Left colon (tissue), 2 donors: ENCODE measurements around the gene GON4L. TPM values are rescaled to one million over a fixed set of nuclear protein-coding genes. Genes with fewer than 3 reads are reported as not detected.
A peak's percentile ranks its signal among the peaks of the same experiment; 100 is the strongest.
"Not testable (repeated sequence)": the region's sequence is repeated elsewhere in the genome, so short reads cannot be mapped to it uniquely, and the experiment has no call there.

Source experiments
- ATAC-seq: fragments of 200-7000 bp; cut with Tn5 transposase; one replicate; pipeline ENCODE4 v1.9.1; 2020; ENCODE audit warnings: mild to moderate bottlenecking, moderate library complexity
- DNase-seq, 2 donors: peaks; one replicate each; pipeline ENCODE4 v3.0.0-alpha.2; 2020
- intact Hi-C, 2 donors: fragments of 100-400 bp; cut with DNase I in 1 of 2; cut with micrococcal nuclease in 1 of 2; formaldehyde crosslinking; loops; one replicate each; pipeline versions ENCODE4 v1.11.2 to v1.14.0; 2022; cut with DNase I, micrococcal nuclease
- long read RNA-seq: library from polyadenylated mRNA; unstranded; transcript quantifications from one replicate; pipeline ENCODE4 v2.0.0, GENCODE V29; 2021
- total RNA-seq, 2 donors: library from RNA; stranded (reverse); fragmentation: NEBNext Ultra II Directional; extraction: Animal tissue kit (Norgen Biotek cat#: 25700); gene quantifications; one replicate each; pipeline ENCODE4 v1.2.1, GENCODE V29; 2021
- donor health status: DM: no; HTN: no; CAD: no.
- donor health status: DM: yes; HTN: yes; CAD: no.

The GON4L gene, protein sequence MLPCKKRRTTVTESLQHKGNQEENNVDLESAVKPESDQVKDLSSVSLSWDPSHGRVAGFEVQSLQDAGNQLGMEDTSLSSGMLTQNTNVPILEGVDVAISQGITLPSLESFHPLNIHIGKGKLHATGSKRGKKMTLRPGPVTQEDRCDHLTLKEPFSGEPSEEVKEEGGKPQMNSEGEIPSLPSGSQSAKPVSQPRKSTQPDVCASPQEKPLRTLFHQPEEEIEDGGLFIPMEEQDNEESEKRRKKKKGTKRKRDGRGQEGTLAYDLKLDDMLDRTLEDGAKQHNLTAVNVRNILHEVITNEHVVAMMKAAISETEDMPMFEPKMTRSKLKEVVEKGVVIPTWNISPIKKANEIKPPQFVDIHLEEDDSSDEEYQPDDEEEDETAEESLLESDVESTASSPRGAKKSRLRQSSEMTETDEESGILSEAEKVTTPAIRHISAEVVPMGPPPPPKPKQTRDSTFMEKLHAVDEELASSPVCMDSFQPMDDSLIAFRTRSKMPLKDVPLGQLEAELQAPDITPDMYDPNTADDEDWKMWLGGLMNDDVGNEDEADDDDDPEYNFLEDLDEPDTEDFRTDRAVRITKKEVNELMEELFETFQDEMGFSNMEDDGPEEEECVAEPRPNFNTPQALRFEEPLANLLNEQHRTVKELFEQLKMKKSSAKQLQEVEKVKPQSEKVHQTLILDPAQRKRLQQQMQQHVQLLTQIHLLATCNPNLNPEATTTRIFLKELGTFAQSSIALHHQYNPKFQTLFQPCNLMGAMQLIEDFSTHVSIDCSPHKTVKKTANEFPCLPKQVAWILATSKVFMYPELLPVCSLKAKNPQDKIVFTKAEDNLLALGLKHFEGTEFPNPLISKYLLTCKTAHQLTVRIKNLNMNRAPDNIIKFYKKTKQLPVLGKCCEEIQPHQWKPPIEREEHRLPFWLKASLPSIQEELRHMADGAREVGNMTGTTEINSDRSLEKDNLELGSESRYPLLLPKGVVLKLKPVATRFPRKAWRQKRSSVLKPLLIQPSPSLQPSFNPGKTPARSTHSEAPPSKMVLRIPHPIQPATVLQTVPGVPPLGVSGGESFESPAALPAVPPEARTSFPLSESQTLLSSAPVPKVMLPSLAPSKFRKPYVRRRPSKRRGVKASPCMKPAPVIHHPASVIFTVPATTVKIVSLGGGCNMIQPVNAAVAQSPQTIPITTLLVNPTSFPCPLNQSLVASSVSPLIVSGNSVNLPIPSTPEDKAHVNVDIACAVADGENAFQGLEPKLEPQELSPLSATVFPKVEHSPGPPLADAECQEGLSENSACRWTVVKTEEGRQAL (N-terminal part only)
- 10 to 100 TPM; 38.2 to 41.2 TPM for total RNA-seq
- long read RNA-seq, partial matches to known transcripts = 11 of 16 reads
- long read RNA-seq, other reads (novel, unspliced or antisense) = 5 of 16 reads

DNA sequence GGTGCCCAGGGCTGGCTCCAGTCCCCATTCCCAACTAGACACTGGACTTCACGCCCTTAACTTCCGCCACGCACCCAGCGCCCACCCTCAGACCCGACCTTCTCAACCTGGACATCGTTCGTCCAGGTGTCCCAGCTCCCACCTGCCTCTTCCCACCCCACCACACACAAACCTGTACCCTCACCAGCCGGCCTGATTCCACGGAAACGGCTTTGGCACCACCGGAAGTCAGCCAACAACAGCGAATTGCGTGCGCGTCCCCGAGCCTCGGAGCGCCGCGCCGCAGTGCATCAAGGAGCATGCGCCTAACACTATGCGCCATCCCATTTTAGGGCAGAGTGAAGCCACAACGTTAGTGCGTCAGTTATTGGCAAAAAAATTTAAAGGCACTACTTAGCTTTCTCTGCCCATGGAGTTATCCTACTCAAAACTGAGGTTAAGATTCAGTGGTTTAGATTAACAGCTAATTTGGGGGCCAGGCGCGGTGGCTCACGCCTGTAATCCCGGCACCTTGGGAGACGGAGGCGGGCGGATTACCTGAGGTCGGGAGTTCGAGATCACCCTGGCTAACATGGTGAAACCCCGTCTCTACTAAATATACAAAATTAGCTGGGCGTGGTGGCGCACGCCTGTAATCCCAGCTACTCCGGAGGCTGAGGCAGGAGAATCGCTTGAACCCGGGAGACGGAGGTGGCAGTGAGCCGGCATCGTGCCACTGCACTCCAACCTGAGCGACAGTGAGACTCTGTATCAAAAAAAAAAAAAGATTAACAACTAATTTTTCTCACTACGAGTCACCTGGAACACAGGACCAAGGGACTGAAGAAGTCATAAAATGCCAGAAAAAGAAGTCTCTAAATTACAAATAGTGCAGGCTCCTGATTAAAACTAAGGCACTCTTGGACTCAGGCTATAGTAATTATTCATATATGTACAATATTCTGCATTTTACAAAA lies at the start of gene GON4L:
Gene GON4L, minus strand, starts transcription at position 240 of the 956 bp plus-strand sequence. CDS start 3,434 bp downstream, outside the sequence.
- peak; percentile 89 for ATAC-seq
- DNase-seq = peak; percentile 90 to 91
- intact Hi-C loops = no loop called here

DNA sequence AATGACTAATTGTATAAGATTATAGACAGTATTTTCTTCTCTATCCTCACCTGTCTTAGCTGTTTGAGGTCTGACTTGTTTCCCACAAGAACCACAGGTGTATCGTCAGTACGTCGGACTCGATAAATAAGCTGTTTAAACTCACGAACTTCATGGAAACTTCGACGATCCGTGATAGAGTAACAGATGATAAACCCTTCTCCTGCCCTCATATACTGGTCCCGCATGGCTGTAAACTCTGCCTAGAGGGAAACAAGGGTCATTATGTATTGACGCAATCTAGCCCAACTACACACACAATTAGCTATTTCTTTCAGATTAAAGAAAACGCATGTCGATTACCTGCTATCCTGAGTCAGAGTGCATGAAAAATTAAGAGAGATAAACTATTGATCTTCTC lies 47.2 kb upstream of the GON4L start:
- intact Hi-C loops = no loop called here
- no peak for ATAC-seq
- DNase-seq = no peak

DNA sequence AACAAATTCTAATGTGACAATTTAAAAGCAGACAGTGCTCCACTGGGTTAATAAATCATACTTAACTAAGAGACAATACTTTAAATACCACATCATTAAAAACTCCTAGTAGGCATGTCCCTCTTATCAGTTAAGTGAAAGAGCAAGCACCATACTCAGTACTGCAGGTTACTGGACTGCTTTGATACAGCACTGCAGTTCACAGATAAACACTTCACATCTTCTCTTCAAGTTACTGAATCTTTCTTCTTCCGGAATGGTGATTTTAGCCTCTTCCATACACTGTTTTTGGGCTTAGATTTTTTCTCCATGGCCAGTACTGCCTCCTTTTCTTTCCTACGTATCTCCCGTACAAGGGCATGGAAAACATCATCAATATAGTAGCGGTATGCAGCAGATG lies 43.1 kb upstream of the GON4L start:
- no peak for ATAC-seq
- intact Hi-C loops = no loop called here

DNA sequence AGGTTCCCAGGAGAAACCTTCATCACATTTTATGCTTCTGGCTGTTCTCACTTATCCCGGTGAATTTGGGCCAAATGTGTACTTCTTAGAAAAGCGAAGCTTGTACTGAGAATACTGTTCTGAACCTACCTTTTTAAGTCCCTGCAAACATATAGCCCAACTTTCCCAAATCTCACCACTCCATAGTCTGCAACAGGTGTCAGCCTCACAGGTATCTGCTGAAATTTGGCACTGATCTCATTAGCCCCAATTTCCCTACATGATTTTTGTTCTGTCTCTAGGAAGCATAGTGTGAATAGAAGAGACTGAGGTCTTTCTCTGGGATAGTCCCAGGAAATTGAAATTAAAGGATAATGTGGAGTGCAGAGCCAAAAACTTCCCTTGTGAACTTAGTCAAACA lies 42.7 kb upstream of the GON4L start:
- DNase-seq (no peak), ATAC-seq (no peak)
- intact Hi-C loops = no loop called here

More for the DNA sequence above, 43.1 kb upstream of the GON4L start:
- DNase-seq = no peak

DNA sequence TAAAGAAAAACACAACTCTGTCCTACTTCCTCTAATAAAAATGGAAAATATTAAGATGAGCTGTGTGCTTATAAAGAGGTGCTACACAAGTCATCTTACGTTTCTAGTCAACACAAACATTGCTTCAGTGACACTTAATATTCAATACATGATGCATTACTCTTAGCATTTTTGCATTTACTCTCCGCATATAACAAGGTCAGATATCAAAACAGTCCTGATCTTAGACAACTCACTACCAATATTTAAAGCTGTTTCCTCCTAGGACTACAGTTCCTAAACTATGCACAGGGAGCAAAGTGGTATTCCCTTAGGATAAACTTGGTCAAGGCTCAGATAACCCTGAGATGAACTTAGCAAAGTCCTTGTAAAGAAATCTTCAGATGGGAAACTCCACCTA lies 41.9 kb upstream of the GON4L start:
- intact Hi-C loops = no loop called here
- no peak for ATAC-seq
- DNase-seq = no peak

DNA sequence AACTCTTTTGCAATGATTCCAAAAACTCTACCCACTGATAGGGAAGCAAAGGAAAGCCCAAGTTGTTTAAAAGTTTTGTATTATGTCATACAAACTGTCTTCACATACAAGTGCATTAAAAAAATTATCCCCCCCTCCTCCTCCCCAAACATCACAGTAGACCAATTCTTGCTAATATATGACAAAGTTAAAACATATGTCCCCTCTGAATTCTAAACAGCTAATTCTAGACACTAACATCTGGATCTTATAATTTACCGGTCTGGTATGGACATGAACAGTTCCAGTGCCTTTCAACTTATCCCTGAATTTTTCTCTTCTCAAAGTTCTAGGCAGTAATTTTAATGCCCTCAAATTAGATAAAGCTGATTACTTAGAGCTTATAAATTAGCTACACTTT lies 40.7 kb upstream of the GON4L start:
- intact Hi-C loops = no loop called here
- no peak for DNase-seq
- no peak for ATAC-seq

DNA sequence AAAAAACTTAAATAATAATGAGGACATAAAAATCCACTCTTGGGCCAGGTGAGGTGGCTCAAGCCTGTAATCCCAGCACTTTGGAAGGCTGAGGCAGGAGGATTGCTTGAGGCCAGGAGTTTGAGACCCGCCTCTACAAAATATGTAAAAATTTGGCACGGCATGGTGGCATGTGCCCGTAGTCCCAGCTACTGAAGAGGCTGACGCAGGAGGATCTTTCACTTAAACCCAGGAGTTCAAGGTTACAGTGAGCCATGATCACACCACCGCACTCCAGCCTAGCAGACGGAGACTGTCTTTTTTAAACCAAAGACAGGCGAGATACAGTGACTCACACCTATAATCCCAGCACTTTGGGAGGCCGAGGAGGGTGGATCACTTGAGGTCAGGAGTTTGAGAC lies 39.5 kb upstream of the GON4L start:
- ATAC-seq, intact Hi-C loops, DNase-seq: not testable (repeated sequence)

DNA sequence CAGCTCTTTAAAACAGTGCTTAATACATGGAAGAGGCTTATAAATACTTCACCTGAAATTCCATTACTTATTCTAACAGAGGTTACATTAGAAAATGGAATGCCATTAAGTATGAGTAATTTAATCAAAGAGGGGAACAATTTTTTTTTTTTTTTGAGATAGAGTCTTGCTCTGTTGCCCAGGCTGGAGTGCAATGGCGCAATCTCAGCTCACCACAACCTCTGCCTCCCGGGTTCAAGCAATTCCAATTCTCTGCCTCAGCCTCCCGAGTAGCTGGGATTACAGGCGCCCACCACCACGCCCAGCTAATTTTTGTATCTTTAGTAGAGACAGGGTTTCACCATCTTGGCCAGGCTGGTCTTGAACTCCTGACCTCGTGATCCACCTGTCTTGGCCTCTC lies 38.6 kb upstream of the GON4L start:
- DNase-seq, ATAC-seq, intact Hi-C loops: not testable (repeated sequence)

DNA sequence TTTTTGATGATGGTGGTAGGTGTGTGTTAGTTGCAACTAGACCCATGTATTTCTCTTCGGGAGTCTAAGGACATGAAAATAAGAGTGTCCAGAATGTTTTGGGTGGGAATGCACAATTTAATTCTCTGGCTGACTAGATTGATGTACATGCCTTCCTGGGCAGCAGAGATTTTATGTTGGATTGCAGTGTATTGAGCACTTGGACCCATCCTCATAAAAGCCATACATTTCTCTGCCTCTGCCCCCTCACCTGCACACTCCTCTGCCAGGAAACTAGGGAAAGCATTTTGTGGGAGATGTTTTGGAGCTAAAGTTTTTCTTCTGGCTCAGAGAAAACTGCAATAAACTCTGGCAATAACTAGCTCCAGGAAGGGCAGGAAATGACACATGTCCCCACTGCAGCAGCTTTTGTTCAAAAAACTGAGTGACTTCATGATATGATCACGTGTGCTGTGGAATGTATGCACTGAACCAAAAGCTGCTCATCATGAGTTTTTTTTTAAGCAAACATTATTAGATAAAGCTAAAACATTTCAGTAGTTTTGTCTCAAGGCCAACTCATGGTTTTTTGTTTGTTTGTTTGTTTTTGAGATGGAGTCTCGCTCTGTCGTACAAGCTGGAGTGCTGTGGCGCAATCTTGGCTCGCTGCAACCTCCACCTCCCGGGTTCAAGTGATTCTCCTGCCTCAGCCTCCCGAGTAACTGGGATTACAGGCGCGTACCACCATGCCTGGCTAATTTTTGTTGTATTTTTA lies 36.6 kb upstream of the GON4L start:
- peak; percentile 64 for ATAC-seq
- DNase-seq = no peak
- intact Hi-C loops = no loop called here

DNA sequence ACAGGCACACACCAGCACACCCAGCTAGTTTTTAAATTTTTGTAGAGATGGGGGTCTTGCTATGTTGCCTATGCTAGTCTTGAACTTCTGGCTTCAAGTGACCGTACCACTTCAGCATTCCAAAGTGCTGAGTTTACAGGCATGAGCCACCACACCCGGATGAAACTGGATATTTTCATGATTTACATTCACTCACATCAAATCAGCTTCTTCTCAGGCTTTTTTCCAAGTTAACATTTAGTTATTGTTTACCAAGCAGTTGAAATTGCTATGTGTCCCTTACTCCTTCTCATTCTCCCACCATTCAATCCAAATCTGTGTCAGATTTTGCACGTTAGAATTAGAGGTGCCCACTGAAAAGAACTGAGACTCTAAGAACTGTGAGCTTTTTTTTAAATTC lies 35.8 kb upstream of the GON4L start:
- peak; percentile 36 for ATAC-seq
- DNase-seq = no peak
- intact Hi-C loops = no loop called here

DNA sequence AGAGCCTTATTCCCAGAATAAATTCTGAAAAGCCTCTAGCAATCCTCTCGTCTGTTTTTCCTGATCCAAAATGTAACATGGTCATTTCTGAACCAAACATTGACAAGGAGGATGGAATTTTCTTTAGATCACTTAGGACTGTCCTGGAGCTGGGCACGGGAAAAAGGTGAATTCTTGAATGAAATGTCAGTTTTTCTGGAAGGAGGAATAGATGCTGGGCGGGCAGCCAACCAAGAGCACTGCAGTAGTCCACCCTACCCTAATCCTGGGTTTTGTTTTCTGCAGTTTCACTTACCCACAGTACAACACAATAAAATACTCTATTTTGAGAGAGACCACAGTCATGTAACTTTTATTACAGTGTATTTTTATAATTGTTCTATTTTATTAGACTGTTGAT lies 33.2 kb upstream of the GON4L start:
- intact Hi-C loops = no loop called here
- no peak for DNase-seq
- ATAC-seq = no peak

DNA sequence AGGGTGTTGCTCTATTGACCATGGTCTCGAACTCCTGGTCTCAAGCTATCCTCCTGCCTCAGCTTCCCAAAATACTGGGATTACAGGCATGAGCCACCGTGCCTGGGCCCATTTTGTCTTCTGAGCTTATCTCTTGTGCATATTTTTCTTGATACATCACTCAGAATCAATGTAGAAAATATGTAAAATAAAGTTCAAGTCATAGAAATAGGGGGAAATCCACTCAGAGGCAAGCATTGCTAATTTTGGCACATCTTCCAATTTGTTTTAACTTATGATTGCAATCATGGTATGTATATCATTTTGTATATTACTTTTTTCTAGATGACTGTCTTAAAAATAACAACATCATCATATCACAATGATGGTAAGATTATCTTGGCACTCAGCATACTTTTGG lies 32.6 kb upstream of the GON4L start:
- DNase-seq (no peak), ATAC-seq (no peak)
- intact Hi-C loops = no loop called here

DNA sequence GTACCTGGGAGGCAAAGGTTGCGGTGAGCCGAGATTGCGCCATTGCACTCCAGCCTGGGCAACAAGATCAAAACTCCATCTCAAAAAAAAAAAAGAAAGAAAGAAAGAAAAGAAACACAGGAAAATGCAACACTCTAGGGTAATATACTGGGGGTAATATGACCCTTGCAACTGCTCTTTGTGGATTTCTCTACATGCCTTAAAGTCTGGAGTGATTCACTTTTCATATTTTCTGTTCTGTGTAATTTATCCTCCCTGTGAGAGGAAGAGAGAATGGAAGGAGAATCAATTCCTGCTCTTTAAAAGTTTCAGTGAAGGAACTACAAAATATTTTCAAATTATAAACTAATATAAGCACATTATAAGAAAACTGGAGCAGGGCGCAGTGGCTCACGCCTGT lies 31.5 kb upstream of the GON4L start:
- ATAC-seq (no peak), DNase-seq (no peak)
- intact Hi-C loops = no loop called here

DNA sequence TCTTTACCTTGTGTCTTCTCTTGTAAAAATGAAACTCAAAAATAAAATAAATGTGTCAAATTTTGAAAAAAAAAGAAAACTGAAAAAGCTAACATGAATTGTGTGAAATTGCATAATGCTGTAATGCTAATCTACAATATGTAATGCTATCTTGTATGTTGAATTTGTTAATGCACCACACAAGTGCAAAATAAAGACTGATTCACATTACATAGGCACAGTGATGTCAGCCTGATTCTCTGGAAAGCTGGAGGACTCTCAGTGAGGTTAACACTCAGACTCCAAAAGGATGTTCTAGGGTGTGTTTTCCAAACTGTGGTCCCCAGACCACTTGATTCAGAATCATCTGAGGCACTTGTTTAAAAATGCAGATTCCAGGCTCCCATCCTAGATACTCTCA lies 28.0 kb upstream of the GON4L start:
- intact Hi-C loops = no loop called here
- no peak for DNase-seq
- ATAC-seq = no peak

DNA sequence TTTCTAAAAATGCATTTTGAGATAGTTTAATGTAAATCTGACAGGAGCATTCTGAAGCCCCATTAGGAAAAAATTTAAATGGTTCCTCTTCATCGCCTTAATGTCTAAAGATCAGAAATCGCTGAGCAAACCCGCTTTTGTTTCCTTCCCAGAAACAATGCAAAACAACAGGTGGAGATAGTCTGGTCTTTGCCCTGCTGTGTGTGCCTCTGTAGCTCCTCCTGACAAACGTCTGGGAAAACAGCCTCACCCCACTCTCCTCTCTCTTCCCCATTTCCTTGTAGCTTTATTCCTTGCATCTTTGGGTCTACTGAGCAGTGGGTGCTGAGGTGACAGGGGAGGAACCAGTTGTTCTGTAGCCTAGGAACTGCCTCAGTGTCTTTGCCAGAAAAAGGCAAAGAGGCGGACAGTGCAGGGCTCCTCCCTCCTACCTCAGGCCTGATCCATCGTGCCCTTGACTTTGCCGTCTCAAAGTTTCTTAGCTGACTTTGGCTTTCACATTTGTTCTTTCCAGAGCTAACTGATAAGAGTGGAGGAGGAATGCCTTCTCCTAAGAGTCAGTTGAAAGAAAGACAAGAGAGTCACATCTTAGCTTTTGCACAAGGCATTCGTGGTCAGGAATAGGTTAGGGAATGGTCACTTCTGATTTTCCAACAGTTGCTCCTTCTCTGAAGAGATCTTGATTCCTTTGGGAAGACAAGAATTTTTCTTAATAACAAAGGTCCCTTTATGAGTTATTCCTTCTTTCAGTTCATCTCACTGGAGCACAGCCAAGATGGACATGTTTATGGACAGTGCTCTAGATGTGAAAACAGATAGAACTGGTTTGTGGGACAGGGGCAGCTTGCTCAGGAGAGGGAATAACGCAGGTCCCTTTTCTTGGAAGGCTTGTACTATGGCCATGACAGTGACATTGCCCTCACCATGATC lies 27.3 kb upstream of the GON4L start:
- DNase-seq = peak in 1 of 2 donors; percentile 5
- intact Hi-C loops = no loop called here
- peak; percentile 95 for ATAC-seq

DNA sequence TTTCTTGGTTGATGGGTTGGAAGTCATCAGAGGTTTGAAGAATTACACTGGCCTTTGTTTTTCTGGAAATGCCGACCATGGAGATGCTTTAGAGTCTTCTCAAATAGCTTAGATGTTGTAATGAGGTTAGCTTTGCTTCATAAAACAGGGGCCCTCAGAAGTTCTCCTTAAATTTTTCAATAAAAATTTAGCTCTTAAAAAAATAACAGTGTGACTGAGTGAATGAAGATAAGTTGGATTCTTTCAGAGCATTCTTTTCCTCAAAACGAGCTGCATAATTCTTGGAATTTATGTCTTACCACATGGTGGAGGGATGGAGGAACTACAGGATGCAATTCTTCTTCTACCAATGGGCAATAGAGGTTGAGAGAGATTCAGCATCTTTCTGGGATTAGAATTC lies 25.8 kb upstream of the GON4L start:
- ATAC-seq = no peak
- intact Hi-C loops = no loop called here

More for the DNA sequence above, 25.8 kb upstream of the GON4L start:
- no peak for DNase-seq
